HG03045 (cell line): ENCODE data around the gene TM4SF20.
"Not testable (repeated sequence)": the region's sequence is repeated elsewhere in the genome, so short reads cannot be mapped to it uniquely, and the experiment has no call there.

ENCODE experiments used
- ATAC-seq: cut with Tn5 transposase; IDR thresholded peaks from one replicate; pipeline ENCODE4 v1.9.1; 2021; ENCODE audit warnings: mild to moderate bottlenecking, moderate library complexity; ENCODE audit not compliant: unreplicated experiment

TM4SF20 gene

GRCh38 chr2:227368574-227368973 lies 10.5 kb downstream of the TM4SF20 start:
- ATAC-seq = no peak

- ATAC-seq = no peak
Observed at GRCh38 chr2:227367427-227367795, 11.7 kb downstream of the TM4SF20 start.

- no peak for ATAC-seq
Observed at GRCh38 chr2:227366769-227367426, 12.2 kb downstream of the TM4SF20 start.

- no peak for ATAC-seq
Observed at GRCh38 chr2:227365833-227366232, 13.3 kb downstream of the TM4SF20 start.

- not testable (repeated sequence) for ATAC-seq
Observed at GRCh38 chr2:227364585-227365263, 14.4 kb downstream of the TM4SF20 start.

- ATAC-seq = no peak
Observed at GRCh38 chr2:227363756-227364155, 15.3 kb downstream of the TM4SF20 start.

- ATAC-seq = no peak
Observed at GRCh38 chr2:227360351-227360750, 18.8 kb downstream of the TM4SF20 start.

- no peak for ATAC-seq
Observed at GRCh38 chr2:227351639-227352038, 27.5 kb downstream of the TM4SF20 start.

- ATAC-seq = no peak
Observed at GRCh38 chr2:227349989-227350612, 29.0 kb downstream of the TM4SF20 start.

GRCh38 chr2:227348324-227348723 lies 30.8 kb downstream of the TM4SF20 start:
- ATAC-seq = no peak

- ATAC-seq = no peak
Observed at GRCh38 chr2:227347117-227347516, 32.0 kb downstream of the TM4SF20 start.

GRCh38 chr2:227344231-227344630 lies 34.9 kb downstream of the TM4SF20 start:
- ATAC-seq = no peak

- no peak for ATAC-seq
Observed at GRCh38 chr2:227341553-227341952, 37.6 kb downstream of the TM4SF20 start.

- ATAC-seq = no peak
Observed at GRCh38 chr2:227340106-227340505, 39.0 kb downstream of the TM4SF20 start.

- ATAC-seq = no peak
Observed at GRCh38 chr2:227339098-227339599, 40.0 kb downstream of the TM4SF20 start.

GRCh38 chr2:227337442-227337841 lies 41.7 kb downstream of the TM4SF20 start:
- ATAC-seq = no peak

- no peak for ATAC-seq
Observed at GRCh38 chr2:227335713-227336112, 43.4 kb downstream of the TM4SF20 start.

GRCh38 chr2:227326783-227327182 lies 52.3 kb downstream of the TM4SF20 start:
- ATAC-seq = no peak

GRCh38 chr2:227325839-227326195 lies 53.3 kb downstream of the TM4SF20 start:
- no peak for ATAC-seq

GRCh38 chr2:227324995-227325838 lies 53.9 kb downstream of the TM4SF20 start, which contains the start of gene MFF:
Gene MFF, plus strand, starts transcription at chr2:227325251. Its CDS starts 5,415 bp downstream, at chr2:227330666.
- ATAC-seq = peak; percentile 99

GRCh38 chr2:227324642-227324994 lies 54.5 kb downstream of the TM4SF20 start:
- no peak for ATAC-seq
